Left lung (tissue), 14 donors: ENCODE measurements around the gene OR2T34. TPM values are rescaled to one million over a fixed set of nuclear protein-coding genes. Genes with fewer than 3 reads are reported as not detected.
"Not testable (repeated sequence)": the region's sequence is repeated elsewhere in the genome, so short reads cannot be mapped to it uniquely, and the experiment has no call there.

Experiments used
- ATAC-seq: fragments of 200-7000 bp; cut with Tn5 transposase; one replicate; pipeline ENCODE4 v1.9.1; 2020; ENCODE audit warnings: moderate library complexity
- DNase-seq, 4 donors: peaks; one replicate each; pipeline ENCODE4 v3.0.0-alpha.2; 2013 to 2020
- H3K27ac ChIP-seq, 2 donors: fragments of 200-600 bp; sonication (generic) in 1 of 2; one replicate each; pipeline versions ENCODE4 v1.5.0 to v1.8.0; 2020 to 2021
- H3K27me3 ChIP-seq, 2 donors: fragments of 200-600 bp; sonication (generic) in 1 of 2; one replicate each; pipeline versions ENCODE4 v1.5.0 to v1.8.0; 2020 to 2021
- H3K36me3 ChIP-seq, 2 donors: fragments of 200-600 bp; sonication (generic) in 1 of 2; one replicate each; pipeline versions ENCODE4 v1.5.0 to v1.8.0; 2020 to 2021
- H3K4me1 ChIP-seq, 2 donors: fragments of 200-600 bp; one replicate each; pipeline ENCODE4 v1.8.0; 2021
- H3K4me3 ChIP-seq, 2 donors: fragments of 200-600 bp; sonication (generic) in 1 of 2; one replicate each; pipeline versions ENCODE4 v1.5.0 to v1.8.0; 2020 to 2021; ENCODE audit warnings: mild to moderate bottlenecking in 1 of 2
- H3K9me3 ChIP-seq, 2 donors: fragments of 200-600 bp; sonication (generic) in 1 of 2; one replicate each; pipeline versions ENCODE4 v1.5.0 to v1.8.0; 2020 to 2021
- CTCF ChIP-seq, 2 donors: fragments of 200-600 bp; sonication (generic) in 1 of 2; IDR thresholded peaks; one replicate each; pipeline versions ENCODE4 v1.5.0 to v1.8.0; 2021; ENCODE audit warnings: antibody characterized with exemption in 2 of 2
- intact Hi-C, 2 donors: fragments of 100-400 bp; cut with DNase I; formaldehyde crosslinking; loops; one replicate each; pipeline versions ENCODE4 v1.11.2 to v1.14.2; 2022
- long read RNA-seq, 12 donors: library from polyadenylated mRNA in 2 of 12; unstranded in 2 of 12; transcript quantifications; one replicate each; pipeline ENCODE4 v2.0.0 and lab custom pipeline, GENCODE V29; 2019 to 2026
- polyA plus RNA-seq, 6 donors: library from polyadenylated mRNA; unstranded; fragments of 120-200 nt; gene quantifications; one replicate each; pipeline ENCODE4 v1.2.1, GENCODE V29; 2013; ENCODE audit not compliant: insufficient read length in 6 of 6
- total RNA-seq, 2 donors: library from RNA; stranded (reverse); fragmentation: NEBNext Ultra II Directional; extraction: Animal tissue kit (Norgen Biotek cat#: 25700); gene quantifications; one replicate each; pipeline ENCODE4 v1.2.1, GENCODE V29; 2021
- donor health status: DM: no; HTN: yes; CAD: no.
- donor health status: DM: no; HTN: no; CAD: no.

The OR2T34 gene
- total RNA-seq (not detected), polyA plus RNA-seq (not detected)
- long read RNA-seq, donor 1, result 0 reads
- long read RNA-seq, donor 2, result 0 reads
- long read RNA-seq, donor 3, result 0 reads
- long read RNA-seq, donor 4, result 0 reads
- long read RNA-seq, donor 5, result 0 reads
- long read RNA-seq, donor 6, result 0 reads
- long read RNA-seq, donor 7, result 0 reads
- long read RNA-seq, donor 8, result 0 reads
- long read RNA-seq, donor 9, result 0 reads
- long read RNA-seq, donor 10, result 0 reads
- long read RNA-seq, donor 11, result 0 reads
- long read RNA-seq, donor 12, result 0 reads

GRCh38 chr1:248574657-248575056 lies at the start of gene OR2T34:
Gene OR2T34, minus strand, starts transcription at chr1:248574757. Its CDS starts 0 bp downstream, at chr1:248574757.
- H3K27ac ChIP-seq, intact Hi-C loops, ATAC-seq, H3K4me3 ChIP-seq, H3K36me3 ChIP-seq, H3K9me3 ChIP-seq, DNase-seq, H3K4me1 ChIP-seq, H3K27me3 ChIP-seq: not testable (repeated sequence)

- peak; percentile 84 for ATAC-seq
- peak in 1 of 4 donors; percentile 3 for DNase-seq
- no peaks in the 10 kb centered on the region for H3K9me3 ChIP-seq
- H3K4me3 ChIP-seq, result no peak overlapping the region
- H3K36me3 ChIP-seq, result no peaks in the 10 kb centered on the region
- intact Hi-C loops, result no loop called here
- no peaks in the 10 kb centered on the region for H3K27me3 ChIP-seq
- TF ChIP-seq CTCF (IDR thresholded peaks at IDR 0.05), result peak; percentile 51 to 56
- no peak overlapping the region for H3K27ac ChIP-seq
- no peaks in the 10 kb centered on the region for H3K4me1 ChIP-seq
Observed at GRCh38 chr1:248622570-248623001, 48.0 kb upstream of the OR2T34 start.

- no peak for DNase-seq
- intact Hi-C loops, result no loop called here
Observed at GRCh38 chr1:248621770-248622169, 47.2 kb upstream of the OR2T34 start.

GRCh38 chr1:248618878-248619277 lies 44.3 kb upstream of the OR2T34 start:
- H3K27me3 ChIP-seq, result no peaks in the 10 kb centered on the region
- TF ChIP-seq CTCF (IDR thresholded peaks at IDR 0.05), result peak; percentile 63 to 77

More at GRCh38 chr1:248621770-248622169, 47.2 kb upstream of the OR2T34 start:
- no peak for TF ChIP-seq CTCF (IDR thresholded peaks at IDR 0.05)
- ATAC-seq, result no peak
- H3K27me3 ChIP-seq, result no peaks in the 10 kb centered on the region
- H3K9me3 ChIP-seq, result no peaks in the 10 kb centered on the region
- H3K4me1 ChIP-seq, result no peaks in the 10 kb centered on the region
- H3K4me3 ChIP-seq, result no peak overlapping the region
- no peaks in the 10 kb centered on the region for H3K36me3 ChIP-seq
- no peak overlapping the region for H3K27ac ChIP-seq

GRCh38 chr1:248618119-248618518 lies 43.6 kb upstream of the OR2T34 start:
- no peak for TF ChIP-seq CTCF (IDR thresholded peaks at IDR 0.05)
- no peaks in the 10 kb centered on the region for H3K27me3 ChIP-seq

More at GRCh38 chr1:248618878-248619277, 44.3 kb upstream of the OR2T34 start:
- Histone ChIP-seq H3K9me3 (no peaks in the 10 kb centered on the region), H3K4me3 (no peak overlapping the region), H3K27ac (no peak overlapping the region), H3K36me3 (no peaks in the 10 kb centered on the region), H3K4me1 (no peaks in the 10 kb centered on the region)
- peak in 1 of 4 donors; percentile 50 for DNase-seq
- peak; percentile 72 for ATAC-seq
- intact Hi-C loops, result no loop called here

More at GRCh38 chr1:248618119-248618518, 43.6 kb upstream of the OR2T34 start:
- no peak overlapping the region for H3K27ac ChIP-seq
- DNase-seq (no peak), ATAC-seq (no peak)
- H3K9me3 ChIP-seq, result no peaks in the 10 kb centered on the region
- intact Hi-C loops, result no loop called here
- no peaks in the 10 kb centered on the region for H3K36me3 ChIP-seq
- H3K4me3 ChIP-seq, result no peak overlapping the region
- no peaks in the 10 kb centered on the region for H3K4me1 ChIP-seq
